Esophagus muscularis mucosa (tissue), 4 donors: ENCODE measurements around the gene COL11A1. TPM values are rescaled to one million over a fixed set of nuclear protein-coding genes. Genes with fewer than 3 reads are reported as not detected.

Source experiments
- DNase-seq: peaks from one replicate; pipeline ENCODE4 v3.0.0-alpha.2; 2017; ENCODE audit errors: extremely low spot score
- H3K27ac ChIP-seq, 4 donors: fragments of 200-600 bp; sonication (generic); replicated peaks in 1 of 4; 1 replicate in 3 of 4; 2 replicates in 1 of 4; pipeline ENCODE4 v1.5.1; 2016 to 2019; ENCODE audit warnings: mild to moderate bottlenecking in 1 of 4
- H3K27me3 ChIP-seq, 4 donors: fragments of 200-600 bp; sonication (generic); one replicate each; pipeline versions ENCODE4 v1.5.1 to v1.6.0; 2016 to 2019
- H3K36me3 ChIP-seq, 4 donors: fragments of 200-600 bp; sonication (generic); one replicate each; pipeline ENCODE4 v1.5.1; 2016 to 2019
- H3K4me1 ChIP-seq, 4 donors: fragments of 200-600 bp; sonication (generic); one replicate each; pipeline ENCODE4 v1.5.1; 2016 to 2019
- H3K4me3 ChIP-seq, 4 donors: fragments of 200-600 bp; sonication (generic); 1 replicate in 2 of 4; 2 replicates in 2 of 4; pipeline ENCODE4 v1.5.1; 2016 to 2019; ENCODE audit warnings: mild to moderate bottlenecking in 4 of 4, moderate library complexity in 1 of 4
- H3K9me3 ChIP-seq, 4 donors: fragments of 200-600 bp; sonication (generic); 1 replicate in 3 of 4; 2 replicates in 1 of 4; pipeline ENCODE4 v1.5.1; 2016 to 2019
- EP300 ChIP-seq: sonication (generic); formaldehyde crosslinking; IDR thresholded peaks from one replicate; pipeline ENCODE4 v1.6.1; 2017; ENCODE audit warnings: antibody characterized with exemption
- POLR2A ChIP-seq: fragments of 450-650 bp; IDR thresholded peaks from one replicate; pipeline ENCODE4 v1.6.1; 2017; ENCODE audit warnings: antibody characterized with exemption, moderate library complexity, mild to moderate bottlenecking, low read depth
- POLR2AphosphoS5 ChIP-seq, 2 donors: sonication (generic); formaldehyde crosslinking; IDR thresholded peaks; one replicate each; pipeline ENCODE4 v1.6.1; 2017; ENCODE audit warnings: antibody characterized with exemption in 2 of 2
- WGBS: methylation state at CpG from one replicate; pipeline ENCODE4 v1.1.5; 2018; 5-methylcytosine and 5-hydroxymethylcytosine counted together
- intact Hi-C: fragments of 100-400 bp; cut with DNase I; formaldehyde crosslinking; loops from one replicate; pipeline ENCODE4 v1.15.1; 2023
- total RNA-seq, 4 donors: library from RNA; depleted of rRNA; stranded (reverse); fragments of >200 nt; gene quantifications; one replicate each; pipeline versions ENCODE4 v1.1.0 to v1.2.1, GENCODE V29; 2016
- TF ChIP-seq, protein P1 (sequence below), 3 experiments: fragments of 200-600 bp in 2 of 3; fragments of 450-650 bp in 1 of 3; sonication (generic) in 2 of 3; IDR thresholded peaks; one replicate each; pipeline ENCODE4 v1.5.1; 2017 to 2019; ENCODE audit warnings: antibody characterized with exemption in 3 of 3, mild to moderate bottlenecking in 2 of 3, moderate library complexity in 1 of 3

Gene COL11A1
- total RNA-seq, 4 donors from 2014 or later, result 0.06 to 0.17 (median 0.11) TPM; not detected in 1

- no peak for DNase-seq
- H3K36me3 ChIP-seq, result no peaks in the 10 kb centered on the region
- no peak for TF ChIP-seq POLR2A
- no peak for TF ChIP-seq EP300
- TF ChIP-seq POLR2AphosphoS5 (IDR thresholded peaks at IDR 0.05), result no peak
- TF ChIP-seq, protein P1, sequence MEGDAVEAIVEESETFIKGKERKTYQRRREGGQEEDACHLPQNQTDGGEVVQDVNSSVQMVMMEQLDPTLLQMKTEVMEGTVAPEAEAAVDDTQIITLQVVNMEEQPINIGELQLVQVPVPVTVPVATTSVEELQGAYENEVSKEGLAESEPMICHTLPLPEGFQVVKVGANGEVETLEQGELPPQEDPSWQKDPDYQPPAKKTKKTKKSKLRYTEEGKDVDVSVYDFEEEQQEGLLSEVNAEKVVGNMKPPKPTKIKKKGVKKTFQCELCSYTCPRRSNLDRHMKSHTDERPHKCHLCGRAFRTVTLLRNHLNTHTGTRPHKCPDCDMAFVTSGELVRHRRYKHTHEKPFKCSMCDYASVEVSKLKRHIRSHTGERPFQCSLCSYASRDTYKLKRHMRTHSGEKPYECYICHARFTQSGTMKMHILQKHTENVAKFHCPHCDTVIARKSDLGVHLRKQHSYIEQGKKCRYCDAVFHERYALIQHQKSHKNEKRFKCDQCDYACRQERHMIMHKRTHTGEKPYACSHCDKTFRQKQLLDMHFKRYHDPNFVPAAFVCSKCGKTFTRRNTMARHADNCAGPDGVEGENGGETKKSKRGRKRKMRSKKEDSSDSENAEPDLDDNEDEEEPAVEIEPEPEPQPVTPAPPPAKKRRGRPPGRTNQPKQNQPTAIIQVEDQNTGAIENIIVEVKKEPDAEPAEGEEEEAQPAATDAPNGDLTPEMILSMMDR (IDR thresholded peaks at IDR 0.05), result no peak
- H3K4me1 ChIP-seq, result no peaks in the 10 kb centered on the region
- H3K27ac ChIP-seq, result no peak overlapping the region
- H3K27me3 ChIP-seq, result no peaks in the 10 kb centered on the region
- H3K9me3 ChIP-seq, result peaks cover 0 to 6% (median 0%) of the 10 kb centered on the region in 4 donors
- 82% methylated on average over 5 of the region's 5 CpGs for WGBS
- no peak overlapping the region for H3K4me3 ChIP-seq
- intact Hi-C loops, result no loop called here
Observed at GRCh38 chr1:102840741-102841140, 267.6 kb downstream of the COL11A1 start.

DNA sequence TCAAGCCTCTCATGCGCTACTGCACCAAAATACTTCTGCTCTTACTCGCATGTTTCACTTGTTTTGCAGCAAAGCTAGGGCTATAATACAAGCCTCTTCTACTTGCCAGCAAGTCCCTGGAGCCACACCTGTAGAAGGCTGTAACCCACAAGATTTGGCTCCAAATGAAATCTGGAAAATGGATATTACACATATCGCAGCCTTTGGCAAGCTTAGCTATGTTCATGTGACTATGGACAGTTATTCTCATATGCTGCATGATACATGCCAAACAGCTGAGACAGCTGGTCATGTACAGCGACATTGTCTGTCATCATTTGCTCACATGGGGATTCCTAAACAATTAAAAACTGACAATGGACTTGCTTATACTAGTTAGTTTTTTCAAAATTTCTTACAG is 270.3 kb downstream of the COL11A1 start:
- no peaks in the 10 kb centered on the region for H3K36me3 ChIP-seq
- no peaks in the 10 kb centered on the region for H3K27me3 ChIP-seq
- H3K27ac ChIP-seq, result no peak overlapping the region
- no peaks in the 10 kb centered on the region for H3K4me1 ChIP-seq
- no peaks in the 10 kb centered on the region for H3K9me3 ChIP-seq
- intact Hi-C loops, result no loop called here
- TF ChIP-seq EP300, result no peak
- TF ChIP-seq POLR2AphosphoS5 (IDR thresholded peaks at IDR 0.05), result no peak
- TF ChIP-seq, protein P1 (IDR thresholded peaks at IDR 0.05), result no peak
- TF ChIP-seq POLR2A, result no peak
- DNase-seq, result no peak
- WGBS, result 85% methylated on average over 4 of the region's 4 CpGs
- no peak overlapping the region for H3K4me3 ChIP-seq

DNA sequence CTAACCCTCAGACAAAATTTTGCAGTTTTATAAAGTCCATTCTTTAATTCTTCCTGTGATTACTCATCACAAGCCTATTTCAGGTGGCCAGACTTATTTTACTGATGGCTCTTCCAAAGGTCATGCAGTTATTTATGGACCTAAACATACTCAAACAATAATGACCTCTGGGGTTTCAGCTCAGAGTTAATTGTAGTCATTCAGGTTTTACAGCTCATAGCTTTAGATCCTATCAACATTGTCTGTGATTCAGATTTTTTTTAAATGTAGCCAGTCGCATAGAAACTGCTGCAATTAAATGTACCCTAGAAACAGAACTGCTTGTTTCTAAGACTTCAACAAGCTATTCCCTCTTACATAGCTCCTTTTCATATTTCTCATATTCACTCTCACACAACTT is 270.8 kb downstream of the COL11A1 start:
- no peak overlapping the region for H3K4me3 ChIP-seq
- no peaks in the 10 kb centered on the region for H3K4me1 ChIP-seq
- no peaks in the 10 kb centered on the region for H3K27me3 ChIP-seq
- no peaks in the 10 kb centered on the region for H3K36me3 ChIP-seq
- no peaks in the 10 kb centered on the region for H3K9me3 ChIP-seq
- no peak for DNase-seq
- intact Hi-C loops, result no loop called here
- no peak overlapping the region for H3K27ac ChIP-seq
- TF ChIP-seq, protein P1 (IDR thresholded peaks at IDR 0.05), result no peak
- no peak for TF ChIP-seq POLR2A
- no peak for TF ChIP-seq EP300
- no peak for TF ChIP-seq POLR2AphosphoS5 (IDR thresholded peaks at IDR 0.05)
- WGBS, result 90% methylated on average over 1 of the region's 1 CpG

DNA sequence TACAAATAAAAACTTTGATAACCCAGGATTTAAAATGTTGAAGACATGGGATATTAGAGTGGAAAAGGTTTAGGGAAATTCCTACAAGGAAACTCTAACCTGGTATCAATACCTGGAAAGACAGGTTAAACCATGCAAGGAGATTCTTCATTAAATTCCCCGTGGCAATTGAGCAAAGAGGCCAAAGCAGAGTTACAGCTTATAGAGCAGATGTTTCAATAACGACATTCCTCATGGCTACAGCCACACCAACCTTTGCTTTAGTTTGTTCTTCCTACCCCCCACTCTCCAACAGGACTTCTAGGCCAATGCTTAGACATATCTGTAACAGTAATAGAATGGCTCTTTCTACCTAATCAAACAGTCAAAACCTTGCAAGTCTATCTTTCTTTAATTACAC is 271.3 kb downstream of the COL11A1 start:
- 83% methylated on average over 2 of the region's 2 CpGs for WGBS
- Histone ChIP-seq H3K27ac (no peak overlapping the region), H3K9me3 (no peaks in the 10 kb centered on the region), H3K36me3 (no peaks in the 10 kb centered on the region), H3K4me3 (no peak overlapping the region), H3K4me1 (no peaks in the 10 kb centered on the region), H3K27me3 (no peaks in the 10 kb centered on the region)
- no peak for TF ChIP-seq POLR2A
- TF ChIP-seq POLR2AphosphoS5 (IDR thresholded peaks at IDR 0.05), result no peak
- TF ChIP-seq, protein P1 (IDR thresholded peaks at IDR 0.05), result no peak
- TF ChIP-seq EP300, result no peak
- intact Hi-C loops, result no loop called here
- no peak for DNase-seq

GRCh38 chr1:102834688-102835320 is 273.5 kb downstream of the COL11A1 start:
- Histone ChIP-seq H3K9me3 (no peaks in the 10 kb centered on the region), H3K4me3 (no peak overlapping the region), H3K27ac (no peak overlapping the region), H3K36me3 (no peaks in the 10 kb centered on the region), H3K27me3 (no peaks in the 10 kb centered on the region), H3K4me1 (no peaks in the 10 kb centered on the region)
- TF ChIP-seq POLR2A (no peak), POLR2AphosphoS5 (IDR thresholded peaks at IDR 0.05) (no peak), EP300 (no peak)
- TF ChIP-seq, protein P1 (IDR thresholded peaks at IDR 0.05), result no peak
- 88% methylated on average over 1 of the region's 1 CpG for WGBS
- DNase-seq, result no peak
- intact Hi-C loops, result no loop called here
